K562 (cell line): Measurements from ENCODE around the gene CDKN2C. TPM values are rescaled to one million over a fixed set of nuclear protein-coding genes. Genes with fewer than 3 reads are reported as not detected.

ENCODE experiments used
- ATAC-seq: fragments of 200-7000 bp; cut with Tn5 transposase; 3 replicates; pipeline ENCODE4 v1.9.1; 2020; ENCODE audit warnings: moderate library complexity
- BruUV-seq: library from RNA; stranded (reverse); fragments of 400-500 nt; replicated peaks from 2 replicates; lab custom pipeline; 2021; lab: Mats Ljungman, UMichigan
- CTCF ChIA-PET: fragments of 300-600 bp; formaldehyde crosslinking; extraction: SDS; loops from one replicate; lab custom pipeline; 2021; ENCODE audit warnings: low intra/inter-chr PET ratio; lab: Yijun Ruan, JAX
- POLR2A ChIA-PET: fragments of 300-600, 350-650 bp; sonication (Branson Sonifier 250); formaldehyde crosslinking; extraction: SDS; loops from one replicate; lab custom pipeline; 2021; ENCODE audit warnings: antibody characterized with exemption, inconsistent platforms; lab: Yijun Ruan, JAX
- DNase-seq, 4 experiments: peaks; one replicate each; pipeline versions ENCODE4 v3.0.0 to v3.0.0-alpha.2; 2011 to 2018; ENCODE audit warnings: low spot score in 3 of 4, mixed read lengths in 3 of 4; ENCODE audit errors: extremely low read depth in 1 of 4
- FAIRE-seq: peaks from 2 replicates; lab custom pipeline; 2011; peaks lifted over from hg19 to GRCh38; lab: Jason Lieb, UNC
- H2AFZ ChIP-seq: 2 replicates; pipeline ENCODE4 v1.6.0; 2011; ENCODE audit warnings: low read depth, low read length, control low read depth, inconsistent platforms
- H3K27ac ChIP-seq: fragments of 200-600 bp; 3 replicates; pipeline ENCODE4 v1.8.0; 2011; ENCODE audit warnings: low read depth, mild to moderate bottlenecking, control low read depth, inconsistent platforms, low read length, moderate library complexity, mixed read lengths; ENCODE audit errors: extremely low read depth
- H3K27me3 ChIP-seq, 2 experiments: fragments of 300-600 bp in 1 of 2; 2 replicates in 1 of 2; 3 replicates in 1 of 2; pipeline versions ENCODE4 v1.6.0 to v1.8.0; 2011; ENCODE audit warnings: inconsistent platforms in 2 of 2, low read length in 2 of 2, mild to moderate bottlenecking in 1 of 2, mixed read lengths in 1 of 2, moderate library complexity in 1 of 2; ENCODE audit not compliant: control insufficient read depth in 2 of 2, insufficient read depth in 2 of 2
- H3K36me3 ChIP-seq: fragments of 300-600 bp; 3 replicates; pipeline ENCODE4 v1.8.0; 2011; ENCODE audit warnings: mild to moderate bottlenecking, low read length, inconsistent platforms; ENCODE audit not compliant: control insufficient read depth, insufficient read depth
- H3K4me1 ChIP-seq, 2 experiments: fragments of 200-600 bp in 1 of 2; replicated peaks in 1 of 2; 2 replicates in 1 of 2; 3 replicates in 1 of 2; pipeline versions ENCODE4 v1.5.1 to v1.8.0; 2011; ENCODE audit warnings: inconsistent platforms in 2 of 2, low read length in 2 of 2, mild to moderate bottlenecking in 1 of 2, mixed read lengths in 1 of 2, moderate library complexity in 1 of 2; ENCODE audit not compliant: control insufficient read depth in 2 of 2, insufficient read depth in 2 of 2
- H3K4me2 ChIP-seq: 2 replicates; pipeline ENCODE4 v1.6.1; 2011; ENCODE audit warnings: low read length, control low read depth, inconsistent platforms, mixed read lengths; ENCODE audit not compliant: insufficient read depth
- H3K4me3 ChIP-seq: fragments of 200-600 bp; sonication (generic), shearing (Covaris generic); 2 replicates; pipeline ENCODE4 v1.5.1; 2016; ENCODE audit warnings: control low read depth, inconsistent platforms
- H3K79me2 ChIP-seq: fragments of 200-600 bp; 3 replicates; pipeline ENCODE4 v1.8.0; 2011; ENCODE audit warnings: low read length, inconsistent platforms; ENCODE audit not compliant: control insufficient read depth, insufficient read depth
- H3K9ac ChIP-seq, 2 experiments: 2 replicates each; pipeline versions ENCODE4 v1.6.0 to v1.6.1; 2011; ENCODE audit warnings: low read depth in 2 of 2, low read length in 2 of 2, control low read depth in 1 of 2, inconsistent platforms in 1 of 2, mild to moderate bottlenecking in 1 of 2, mixed read lengths in 1 of 2; ENCODE audit not compliant: insufficient read depth in 1 of 2
- H3K9me1 ChIP-seq: one replicate; pipeline ENCODE4 v1.6.0; 2011; ENCODE audit warnings: inconsistent platforms, mild to moderate bottlenecking, low read length, moderate library complexity; ENCODE audit not compliant: control insufficient read depth, insufficient read depth
- H3K9me3 ChIP-seq: replicated peaks from 2 replicates; pipeline ENCODE4 v1.5.1; 2011; ENCODE audit warnings: low read depth, low read length, inconsistent platforms; ENCODE audit not compliant: control insufficient read depth, insufficient read depth
- H4K20me1 ChIP-seq: replicated peaks from 2 replicates; pipeline ENCODE4 v1.6.1; 2011; ENCODE audit warnings: low read length, inconsistent platforms, mixed read lengths; ENCODE audit not compliant: control insufficient read depth, insufficient read depth
- ATF6 ChIP-seq: sonication (generic); formaldehyde crosslinking; IDR thresholded peaks from 2 replicates; pipeline ENCODE4 v1.4.0; 2020; ENCODE audit warnings: mild to moderate bottlenecking, missing genetic modification reagents
- FOXJ3 ChIP-seq: sonication (generic); formaldehyde crosslinking; IDR thresholded peaks from 2 replicates; pipeline ENCODE4 v1.4.0; 2020; ENCODE audit warnings: mild to moderate bottlenecking, missing genetic modification reagents
- GATAD2B ChIP-seq: fragments of 450-650 bp; IDR thresholded peaks from 2 replicates; pipeline ENCODE4 v1.6.1; 2017; ENCODE audit warnings: mild to moderate bottlenecking, borderline replicate concordance
- GTF2A2 ChIP-seq: IDR thresholded peaks from 2 replicates; pipeline ENCODE4 v1.6.1; 2016; ENCODE audit warnings: mild to moderate bottlenecking, missing genetic modification characterization, missing compliant biosample characterization
- LCOR ChIP-seq: sonication (generic); formaldehyde crosslinking; IDR thresholded peaks from 2 replicates; pipeline ENCODE4 v1.8.0; 2022; ENCODE audit warnings: mild to moderate bottlenecking, missing genetic modification reagents
- MAZ ChIP-seq, 2 experiments: fragments of 450-650 bp in 1 of 2; sonication (generic) in 1 of 2; formaldehyde crosslinking; IDR thresholded peaks in 1 of 2; conservative IDR thresholded peaks in 1 of 2; 2 replicates each; pipeline versions ENCODE4 v1.4.0 to v1.5.0; 2020; ENCODE audit warnings: mild to moderate bottlenecking in 1 of 2, missing genetic modification reagents in 1 of 2
- MCM7 ChIP-seq, 2 experiments: fragments of 450-650 bp; IDR thresholded peaks; 2 replicates each; pipeline ENCODE4 v1.6.1; 2016 to 2018
- PHB2 ChIP-seq: fragments of 450-650 bp; IDR thresholded peaks from 2 replicates; pipeline ENCODE4 v1.6.1; 2017; ENCODE audit warnings: low read depth
- SRSF1 ChIP-seq: fragments of 200-400 bp; formaldehyde crosslinking; IDR thresholded peaks from 2 replicates; pipeline ENCODE4 v1.6.1; 2017; ENCODE audit warnings: mild to moderate bottlenecking, low read depth, low read length, moderate library complexity
- TSHZ1 ChIP-seq: fragments of 250-450 bp; sonication (Bioruptor Pico); IDR thresholded peaks from 2 replicates; pipeline ENCODE4 v1.4.0; 2020; ENCODE audit warnings: mild to moderate bottlenecking, moderate library complexity
- ZNF197 ChIP-seq: fragments of 200-800 bp; sonication (Bioruptor generic); IDR thresholded peaks from 2 replicates; pipeline ENCODE4 v1.6.1; 2016; ENCODE audit warnings: low read depth, missing genetic modification characterization, missing compliant biosample characterization
- ZNF584 ChIP-seq: fragments of 200-800 bp; sonication (Bioruptor generic); IDR thresholded peaks from 2 replicates; pipeline ENCODE4 v1.6.1; 2016; ENCODE audit warnings: low read depth, mild to moderate bottlenecking, missing genetic modification characterization, missing compliant biosample characterization
- WGBS: fragments of 100-300 bp; shearing (Covaris generic); methylation state at CpG from one replicate; pipeline ENCODE4 v1.1.6; 2016; ENCODE audit warnings: low coverage, mixed read lengths; ENCODE audit not compliant: insufficient coverage; ENCODE audit errors: missing lambda C conversion rate; 5-methylcytosine and 5-hydroxymethylcytosine counted together
- in situ Hi-C: fragments of 300-500 bp; cut with MboI; formaldehyde crosslinking; loops from 4 replicates; pipeline ENCODE4 v1.15.0; 2018; ENCODE audit warnings: inconsistent platforms, mixed read lengths
- intact Hi-C: fragments of 100-400 bp; cut with micrococcal nuclease; formaldehyde crosslinking; loops from 2 replicates; pipeline ENCODE4 v1.14.2; 2022
- polyA plus RNA-seq, 8 experiments: library from polyadenylated mRNA; depleted of rRNA in 4 of 8; stranded (reverse) in 5 of 8; unstranded in 3 of 8; fragments of >200 nt; fragmentation: Nextera tagmentation in 2 of 8; fragmentation: Illumina TruSeq in 1 of 8; extraction: Ambion mirVana in 2 of 8; extraction: Trizol in 1 of 8; gene quantifications; 2 replicates each; pipeline versions ENCODE4 v1.2.1 to v1.2.3, GENCODE V29; 2011 to 2014; ENCODE audit warnings: inconsistent platforms in 1 of 8, missing spikeins in 1 of 8
- total RNA-seq, 7 experiments: library from RNA; depleted of rRNA in 6 of 7; stranded (reverse); fragments of >200 nt in 6 of 7; fragmentation: Illumina TruSeq in 2 of 7; extraction: Trizol in 2 of 7; gene quantifications; 2 replicates each; pipeline versions ENCODE4 v1.2.1 to v1.2.3, GENCODE V29; 2011 to 2021; ENCODE audit warnings: low replicate concordance in 1 of 7
- TF ChIP-seq, protein P1 (sequence below): sonication (generic); formaldehyde crosslinking; IDR thresholded peaks from 2 replicates; pipeline ENCODE4 v1.8.0; 2022; ENCODE audit warnings: mild to moderate bottlenecking, missing genetic modification reagents
- TF ChIP-seq, protein P2 (sequence below): fragments of 450-650 bp; IDR thresholded peaks from 2 replicates; pipeline ENCODE4 v1.6.1; 2014; ENCODE audit warnings: low read depth, mild to moderate bottlenecking, moderate library complexity, borderline replicate concordance

The CDKN2C gene
- total and polyA plus RNA-seq, 9 of the 15 experiments (the other 6 are each of a cell fraction or from before 2014, with no cell fraction given) = 11.9 to 74.3 (median 45.9) TPM

DNA sequence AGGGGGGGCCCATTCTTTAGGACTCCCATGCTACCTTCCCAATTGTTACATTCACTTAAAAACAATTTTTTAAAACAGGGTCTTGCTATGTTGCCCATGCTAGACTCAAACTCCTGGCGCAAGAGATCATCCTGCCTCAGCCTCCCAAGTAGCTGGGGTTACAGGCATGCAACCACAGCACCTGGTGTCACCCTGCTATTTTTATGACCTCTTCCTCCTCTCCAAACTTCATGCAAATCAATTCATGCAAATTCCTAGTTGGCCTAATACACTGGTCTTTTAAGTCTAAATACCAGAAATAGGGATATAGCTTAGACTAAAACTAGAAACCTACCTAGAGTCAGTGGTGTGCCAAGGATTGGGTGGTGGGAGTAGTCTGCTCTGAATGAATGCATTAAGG lies 30.1 kb downstream of the CDKN2C start:
- Histone ChIP-seq H3K4me2 (no peak overlapping the region), H3K4me1 (peaks cover 0 to 4% of the 10 kb centered on the region in 2 experiments; a peak in 3 of 5 replicates), H3K9me3 (no peaks in the 10 kb centered on the region), H3K79me2 (no peaks in the 10 kb centered on the region), H3K27ac (no peak overlapping the region), H2AFZ (no peak overlapping the region), H3K27me3 (no peaks in the 10 kb centered on the region), H3K9ac (no peak overlapping the region), H4K20me1 (no peaks in the 10 kb centered on the region), H3K9me1 (no peaks in the 10 kb centered on the region), H3K4me3 (no peak overlapping the region), H3K36me3 (no peaks in the 10 kb centered on the region)
- intact Hi-C loops (no loop called here), in situ Hi-C loops (no loop called here)
- POLR2A ChIA-PET = interaction anchor here (0.6 to 1.6 kb wide), 3 partner anchors 10 to 22 kb away, joined by 4 to 5 read pairs (median 4); no protein-coding TSS in a partner anchor
- FAIRE-seq (no peak), DNase-seq (no peak), ATAC-seq (no peak; the same call in 2 of the 3 replicates)
- no TSS peak for BruUV-seq
- CTCF ChIA-PET = no interaction called here
- WGBS = 92% methylated on average over 1 of the region's 1 CpG
- TF ChIP-seq ZNF584 (CRISPR knock-in tag) (no peak), MAZ (CRISPR knock-in tag; conservative IDR thresholded peaks at IDR 0.05 in 1 of 2, IDR thresholded peaks at IDR 0.05 in 1 of 2) (no peak), TSHZ1 (no peak), PHB2 (no peak), SRSF1 (no peak), LCOR (CRISPR knock-in tag) (no peak), MCM7 (IDR thresholded peaks at IDR 0.05) (no peak), GATAD2B (no peak), FOXJ3 (CRISPR knock-in tag) (no peak), ZNF197 (CRISPR knock-in tag) (no peak), GTF2A2 (no peak), ATF6 (no peak)
- TF ChIP-seq, protein P1, sequence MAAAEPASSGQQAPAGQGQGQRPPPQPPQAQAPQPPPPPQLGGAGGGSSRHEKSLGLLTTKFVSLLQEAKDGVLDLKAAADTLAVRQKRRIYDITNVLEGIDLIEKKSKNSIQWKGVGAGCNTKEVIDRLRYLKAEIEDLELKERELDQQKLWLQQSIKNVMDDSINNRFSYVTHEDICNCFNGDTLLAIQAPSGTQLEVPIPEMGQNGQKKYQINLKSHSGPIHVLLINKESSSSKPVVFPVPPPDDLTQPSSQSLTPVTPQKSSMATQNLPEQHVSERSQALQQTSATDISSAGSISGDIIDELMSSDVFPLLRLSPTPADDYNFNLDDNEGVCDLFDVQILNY (CRISPR knock-in tag) = no peak
- TF ChIP-seq, protein P2, sequence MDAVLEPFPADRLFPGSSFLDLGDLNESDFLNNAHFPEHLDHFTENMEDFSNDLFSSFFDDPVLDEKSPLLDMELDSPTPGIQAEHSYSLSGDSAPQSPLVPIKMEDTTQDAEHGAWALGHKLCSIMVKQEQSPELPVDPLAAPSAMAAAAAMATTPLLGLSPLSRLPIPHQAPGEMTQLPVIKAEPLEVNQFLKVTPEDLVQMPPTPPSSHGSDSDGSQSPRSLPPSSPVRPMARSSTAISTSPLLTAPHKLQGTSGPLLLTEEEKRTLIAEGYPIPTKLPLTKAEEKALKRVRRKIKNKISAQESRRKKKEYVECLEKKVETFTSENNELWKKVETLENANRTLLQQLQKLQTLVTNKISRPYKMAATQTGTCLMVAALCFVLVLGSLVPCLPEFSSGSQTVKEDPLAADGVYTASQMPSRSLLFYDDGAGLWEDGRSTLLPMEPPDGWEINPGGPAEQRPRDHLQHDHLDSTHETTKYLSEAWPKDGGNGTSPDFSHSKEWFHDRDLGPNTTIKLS = no peak
